ENCODE measurements around the gene CHRM2.

CHRM2 gene

GRCh38 chr7:137026176-137026500 is 157.7 kb downstream of the CHRM2 start:
- no peak for DNase-seq (ENCODE audit: low read depth)

- DNase-seq (ENCODE audit: low read depth), result no peak
Observed at GRCh38 chr7:137032436-137032835, 164.0 kb downstream of the CHRM2 start.

GRCh38 chr7:137036768-137037167 is 168.3 kb downstream of the CHRM2 start:
- no peak for DNase-seq (ENCODE audit: low read depth)

GRCh38 chr7:137038706-137039105 is 170.3 kb downstream of the CHRM2 start:
- no peak for DNase-seq (ENCODE audit: low read depth)

- no peak for DNase-seq (ENCODE audit: low read depth)
Observed at GRCh38 chr7:137040745-137041144, 172.3 kb downstream of the CHRM2 start.

- DNase-seq (ENCODE audit: low read depth), result no peak
Observed at GRCh38 chr7:137045573-137045972, 177.1 kb downstream of the CHRM2 start.

- no peak for DNase-seq (ENCODE audit: low read depth)
Observed at GRCh38 chr7:137069249-137069963, 201.0 kb downstream of the CHRM2 start.
